COLO829 (cell line): ENCODE measurements around the gene ADCK1.
"Not testable (repeated sequence)": the region's sequence is repeated elsewhere in the genome, so short reads cannot be mapped to it uniquely, and the experiment has no call there.

ENCODE experiments used
- DNase-seq: peaks from one replicate; pipeline ENCODE4 v3.0.0; 2012; ENCODE audit warnings: low spot score

Gene ADCK1

GRCh38 chr14:77809011-77809410 is 9.1 kb downstream of the ADCK1 start:
- no peak for DNase-seq

- no peak for DNase-seq
Observed at GRCh38 chr14:77812028-77812427, 12.1 kb downstream of the ADCK1 start.

GRCh38 chr14:77812682-77813081 is 12.8 kb downstream of the ADCK1 start:
- DNase-seq: not testable (repeated sequence)

GRCh38 chr14:77822307-77822706 is 22.4 kb downstream of the ADCK1 start:
- no peak for DNase-seq

GRCh38 chr14:77822741-77823140 is 22.8 kb downstream of the ADCK1 start:
- DNase-seq: no peak

- DNase-seq: no peak
Observed at GRCh38 chr14:77823378-77823777, 23.5 kb downstream of the ADCK1 start.

- no peak for DNase-seq
Observed at GRCh38 chr14:77825895-77826519, 26.1 kb downstream of the ADCK1 start.

GRCh38 chr14:77830692-77831091 is 30.8 kb downstream of the ADCK1 start:
- no peak for DNase-seq

- DNase-seq: no peak
Observed at GRCh38 chr14:77832297-77832696, 32.4 kb downstream of the ADCK1 start.

- DNase-seq: no peak
Observed at GRCh38 chr14:77837926-77838325, 38.0 kb downstream of the ADCK1 start.

- peak; percentile 39 for DNase-seq
Observed at GRCh38 chr14:77838831-77839511, 39.1 kb downstream of the ADCK1 start.

- DNase-seq: no peak
Observed at GRCh38 chr14:77843195-77843594, 43.3 kb downstream of the ADCK1 start.

- no peak for DNase-seq
Observed at GRCh38 chr14:77843651-77844050, 43.7 kb downstream of the ADCK1 start.

GRCh38 chr14:77844802-77845201 is 44.9 kb downstream of the ADCK1 start:
- no peak for DNase-seq

- DNase-seq: no peak
Observed at GRCh38 chr14:77848031-77848430, 48.1 kb downstream of the ADCK1 start.

GRCh38 chr14:77849711-77850110 is 49.8 kb downstream of the ADCK1 start:
- DNase-seq: no peak

GRCh38 chr14:77853919-77854318 is 54.0 kb downstream of the ADCK1 start:
- DNase-seq: no peak

GRCh38 chr14:77856941-77857340 is 57.0 kb downstream of the ADCK1 start:
- DNase-seq: no peak

- DNase-seq: no peak
Observed at GRCh38 chr14:77859934-77860570, 60.1 kb downstream of the ADCK1 start.

- no peak for DNase-seq
Observed at GRCh38 chr14:77861201-77861600, 61.3 kb downstream of the ADCK1 start.

GRCh38 chr14:77862154-77862786 is 62.4 kb downstream of the ADCK1 start:
- DNase-seq: peak; percentile 81

GRCh38 chr14:77864085-77864484 is 64.2 kb downstream of the ADCK1 start:
- no peak for DNase-seq

GRCh38 chr14:77864580-77864979 is 64.7 kb downstream of the ADCK1 start:
- DNase-seq: no peak
